ENCODE results near the gene TMEM232.

DNA sequence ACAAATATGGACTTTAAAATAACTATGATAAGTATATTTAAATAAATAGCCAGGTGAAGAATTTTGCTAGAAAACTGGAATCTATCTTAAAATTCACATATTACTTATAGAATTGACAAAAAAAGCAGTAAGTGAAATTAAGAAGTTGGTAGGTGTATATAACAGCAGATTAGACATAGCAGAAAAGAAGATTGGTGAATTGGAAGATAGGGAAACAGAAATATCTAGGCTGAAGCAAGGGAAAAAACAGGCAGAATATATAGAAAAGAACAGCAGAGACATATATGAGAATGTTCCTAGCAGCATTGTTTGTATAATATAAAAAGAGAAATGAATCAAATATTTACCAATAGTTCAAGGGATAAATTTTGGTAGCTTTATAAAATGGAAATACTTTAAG is 294.9 kb downstream of the TMEM232 start:
- TF ChIP-seq, protein P1, sequence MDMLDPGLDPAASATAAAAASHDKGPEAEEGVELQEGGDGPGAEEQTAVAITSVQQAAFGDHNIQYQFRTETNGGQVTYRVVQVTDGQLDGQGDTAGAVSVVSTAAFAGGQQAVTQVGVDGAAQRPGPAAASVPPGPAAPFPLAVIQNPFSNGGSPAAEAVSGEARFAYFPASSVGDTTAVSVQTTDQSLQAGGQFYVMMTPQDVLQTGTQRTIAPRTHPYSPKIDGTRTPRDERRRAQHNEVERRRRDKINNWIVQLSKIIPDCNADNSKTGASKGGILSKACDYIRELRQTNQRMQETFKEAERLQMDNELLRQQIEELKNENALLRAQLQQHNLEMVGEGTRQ (IDR thresholded peaks at IDR 0.05; ENCODE audit: low read depth, low read length) = no peak
- TF ChIP-seq, protein P2, sequence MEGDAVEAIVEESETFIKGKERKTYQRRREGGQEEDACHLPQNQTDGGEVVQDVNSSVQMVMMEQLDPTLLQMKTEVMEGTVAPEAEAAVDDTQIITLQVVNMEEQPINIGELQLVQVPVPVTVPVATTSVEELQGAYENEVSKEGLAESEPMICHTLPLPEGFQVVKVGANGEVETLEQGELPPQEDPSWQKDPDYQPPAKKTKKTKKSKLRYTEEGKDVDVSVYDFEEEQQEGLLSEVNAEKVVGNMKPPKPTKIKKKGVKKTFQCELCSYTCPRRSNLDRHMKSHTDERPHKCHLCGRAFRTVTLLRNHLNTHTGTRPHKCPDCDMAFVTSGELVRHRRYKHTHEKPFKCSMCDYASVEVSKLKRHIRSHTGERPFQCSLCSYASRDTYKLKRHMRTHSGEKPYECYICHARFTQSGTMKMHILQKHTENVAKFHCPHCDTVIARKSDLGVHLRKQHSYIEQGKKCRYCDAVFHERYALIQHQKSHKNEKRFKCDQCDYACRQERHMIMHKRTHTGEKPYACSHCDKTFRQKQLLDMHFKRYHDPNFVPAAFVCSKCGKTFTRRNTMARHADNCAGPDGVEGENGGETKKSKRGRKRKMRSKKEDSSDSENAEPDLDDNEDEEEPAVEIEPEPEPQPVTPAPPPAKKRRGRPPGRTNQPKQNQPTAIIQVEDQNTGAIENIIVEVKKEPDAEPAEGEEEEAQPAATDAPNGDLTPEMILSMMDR (conservative IDR thresholded peaks at IDR 0.05; ENCODE audit: low read depth, low read length) = no peak
- TF ChIP-seq POLR2A (IDR thresholded peaks at IDR 0.05; ENCODE audit: low read depth, low read length) (no peak), RCOR1 (IDR thresholded peaks at IDR 0.05; ENCODE audit: insufficient replicate concordance, low read length) (no peak), MAFK (IDR thresholded peaks at IDR 0.05; ENCODE audit: low read depth, low read length) (no peak), RFX5 (IDR thresholded peaks at IDR 0.05; ENCODE audit: low read depth, low read length) (no peak), NFE2L2 (IDR thresholded peaks at IDR 0.05; ENCODE audit: low read depth, low read length) (no peak)
